ENCODE results near the gene CRP.
"Not testable (repeated sequence)": the region's sequence is repeated elsewhere in the genome, so short reads cannot be mapped to it uniquely, and the experiment has no call there.

Gene CRP

DNA sequence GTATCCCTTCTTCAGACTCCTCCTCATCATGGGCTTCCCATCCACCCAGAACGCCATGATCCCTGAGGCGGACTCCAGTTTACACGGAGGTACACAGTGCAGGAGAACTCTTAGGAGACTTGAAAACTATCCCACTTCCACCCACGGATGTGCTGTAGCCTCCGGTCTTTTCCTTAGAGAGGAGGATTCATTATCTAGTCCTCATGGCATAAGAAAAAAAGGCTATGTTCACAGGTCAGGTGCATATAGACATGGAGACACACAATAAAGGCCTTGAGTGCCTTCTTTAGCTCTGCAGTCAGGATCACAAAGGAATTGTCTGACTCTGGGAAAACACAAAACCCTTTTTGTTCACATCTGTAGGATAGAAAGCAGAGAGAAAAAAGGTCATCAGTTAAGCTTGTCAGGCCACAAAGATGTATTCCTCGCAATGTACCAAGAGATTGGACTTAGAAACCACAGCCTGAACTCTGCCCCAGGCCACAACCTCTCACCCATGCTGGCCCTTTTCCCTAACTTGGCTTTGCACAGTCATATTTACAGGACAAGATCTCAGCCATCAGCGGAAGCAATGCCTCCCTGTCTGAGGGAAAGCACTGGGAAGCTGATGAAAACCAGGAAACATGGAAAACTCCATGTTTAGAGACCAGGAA, 9.0 kb downstream of the CRP start:
- no peak overlapping the region for H3K9ac ChIP-seq
- peaks cover 9% of the 10 kb centered on the region; the same call in 1 of the 2 replicates for H3K4me1 ChIP-seq
- H3K36me3 ChIP-seq: no peaks in the 10 kb centered on the region
- H3K9me3 ChIP-seq: no peaks in the 10 kb centered on the region
- H3K4me3 ChIP-seq: no peak overlapping the region
- no peak for TF ChIP-seq Cebpa-rat (IDR thresholded peaks at IDR 0.05)
- H3K27me3 ChIP-seq: no peaks in the 10 kb centered on the region
- H3K4me2 ChIP-seq: no peak overlapping the region
- H3K27ac ChIP-seq: no peak overlapping the region
- H4K20me1 ChIP-seq: no peaks in the 10 kb centered on the region

DNA sequence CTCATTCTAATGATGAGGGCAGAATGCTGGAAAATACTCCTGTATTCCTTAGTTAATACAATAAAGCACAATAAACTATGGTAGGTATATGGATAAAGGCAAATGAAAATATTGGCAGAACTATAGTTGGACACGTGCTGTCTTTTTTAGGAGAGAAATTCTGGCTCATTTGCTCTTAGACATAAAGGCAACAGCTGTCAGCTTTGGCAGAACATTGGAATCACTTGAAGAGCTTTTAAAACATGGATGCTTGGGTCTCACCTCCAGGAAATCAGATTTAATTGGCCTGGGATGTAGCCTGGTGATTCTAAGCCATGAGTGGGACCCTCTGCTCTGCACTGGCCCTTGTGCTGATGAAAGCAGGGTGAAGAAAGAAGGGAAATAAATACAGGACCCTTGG, 9.9 kb downstream of the CRP start:
- Histone ChIP-seq H3K4me2 (no peak overlapping the region), H3K9ac (no peak overlapping the region), H3K4me1 (peaks cover 9% of the 10 kb centered on the region; the same call in 1 of the 2 replicates), H3K4me3 (no peak overlapping the region), H3K36me3 (no peaks in the 10 kb centered on the region), H3K9me3 (no peaks in the 10 kb centered on the region), H4K20me1 (no peaks in the 10 kb centered on the region), H3K27ac (no peak overlapping the region), H3K27me3 (no peaks in the 10 kb centered on the region)
- TF ChIP-seq Cebpa-rat (IDR thresholded peaks at IDR 0.05): no peak

DNA sequence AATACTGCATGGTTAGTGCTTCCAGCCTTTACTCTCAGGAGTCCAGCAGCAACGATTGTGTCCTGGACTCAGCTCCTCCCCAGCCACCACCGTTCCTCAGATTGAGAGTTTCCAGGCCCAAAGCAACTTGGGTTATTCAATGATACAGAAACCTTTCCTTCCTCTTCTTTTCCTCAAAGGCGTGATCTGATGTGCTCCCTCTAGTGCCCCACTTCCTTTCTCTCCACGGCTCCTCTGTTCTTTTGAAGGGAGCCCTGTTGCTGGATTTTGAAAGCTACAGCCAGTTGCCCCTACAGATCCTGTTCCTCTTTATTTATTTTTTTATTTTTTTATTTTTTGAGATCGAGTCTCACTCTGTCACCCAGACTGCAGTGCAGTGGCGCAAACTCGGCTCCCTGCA, 14.1 kb downstream of the CRP start:
- no peak overlapping the region for H3K4me2 ChIP-seq
- no peak overlapping the region for H3K9ac ChIP-seq
- H3K9me3 ChIP-seq: no peaks in the 10 kb centered on the region
- H3K4me3 ChIP-seq: no peak overlapping the region
- H3K4me1 ChIP-seq: peaks cover 9% of the 10 kb centered on the region; the same call in 1 of the 2 replicates
- H3K27me3 ChIP-seq: no peaks in the 10 kb centered on the region
- H4K20me1 ChIP-seq: no peaks in the 10 kb centered on the region
- TF ChIP-seq Cebpa-rat (IDR thresholded peaks at IDR 0.05): no peak
- H3K27ac ChIP-seq: no peak overlapping the region
- no peaks in the 10 kb centered on the region for H3K36me3 ChIP-seq

DNA sequence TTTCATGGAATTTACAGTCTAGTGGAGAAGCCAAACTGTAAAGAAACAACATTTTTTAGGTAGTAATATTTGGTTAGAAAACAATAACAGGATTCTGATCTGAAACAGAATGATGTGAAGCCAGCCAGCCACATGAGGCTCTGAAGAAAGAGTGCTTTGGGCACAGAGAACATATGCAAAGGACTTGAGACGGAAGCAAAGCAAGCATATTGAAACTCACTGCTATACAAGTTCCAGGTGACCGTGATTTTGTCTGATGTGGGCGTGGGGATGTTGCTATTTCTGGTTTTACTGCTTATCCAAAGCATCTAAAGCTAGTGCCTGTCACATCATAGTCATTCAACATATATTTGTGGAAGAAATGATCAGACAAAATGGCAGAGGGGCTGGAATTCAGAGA, 14.7 kb downstream of the CRP start:
- no peak for TF ChIP-seq Cebpa-rat (IDR thresholded peaks at IDR 0.05)
- Histone ChIP-seq H3K4me1 (peaks cover 9% of the 10 kb centered on the region; the same call in 1 of the 2 replicates), H3K27ac (no peak overlapping the region)

DNA sequence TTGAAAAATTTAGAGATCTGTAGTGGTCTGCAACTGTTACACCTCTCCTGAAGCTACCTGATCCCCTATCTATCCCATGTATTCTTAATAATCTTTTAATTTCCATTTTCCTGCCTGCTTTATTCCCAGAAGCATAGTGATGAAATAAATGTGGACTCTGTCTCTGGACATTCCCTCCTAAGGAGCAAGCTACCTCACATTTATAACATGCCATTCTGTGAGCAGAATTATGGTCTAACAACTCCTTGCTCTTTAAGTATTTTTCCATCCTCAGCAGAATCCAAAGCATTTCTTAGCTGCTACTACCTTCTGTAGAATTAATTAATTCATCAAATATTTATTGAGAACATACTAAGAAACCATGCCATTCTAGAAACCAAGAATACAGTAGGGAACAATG, 15.1 kb downstream of the CRP start:
- H3K9ac ChIP-seq: no peak overlapping the region

More for the DNA sequence above, 14.7 kb downstream of the CRP start:
- Histone ChIP-seq H3K4me3 (no peak overlapping the region), H4K20me1 (no peaks in the 10 kb centered on the region), H3K36me3 (no peaks in the 10 kb centered on the region), H3K9ac (no peak overlapping the region), H3K4me2 (no peak overlapping the region), H3K9me3 (no peaks in the 10 kb centered on the region), H3K27me3 (no peaks in the 10 kb centered on the region)

DNA sequence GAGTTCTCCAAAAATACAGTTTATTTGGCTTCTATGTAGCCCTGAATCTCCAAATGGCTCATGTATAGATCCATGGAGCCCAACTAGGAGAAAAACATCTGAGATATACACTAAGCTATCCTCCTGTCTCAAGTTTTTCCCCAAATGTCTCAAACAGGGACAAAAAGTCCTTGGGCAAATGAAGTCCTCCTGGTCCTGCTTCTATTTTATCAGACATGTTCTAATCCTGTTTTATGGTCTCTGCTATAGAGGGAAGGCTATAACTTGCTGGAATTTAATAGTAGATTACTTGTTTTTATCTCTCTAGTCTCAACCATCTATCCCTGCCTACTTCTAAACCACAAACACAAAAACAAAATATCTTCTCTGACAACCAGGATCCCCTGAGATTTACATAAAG, 26.9 kb downstream of the CRP start:
- H3K36me3 ChIP-seq: no peaks in the 10 kb centered on the region
- H3K9ac ChIP-seq: no peak overlapping the region
- no peaks in the 10 kb centered on the region for H3K27me3 ChIP-seq
- no peak overlapping the region for H3K4me2 ChIP-seq
- no peak overlapping the region for H3K27ac ChIP-seq
- H3K4me1 ChIP-seq: no peaks in the 10 kb centered on the region
- H3K4me3 ChIP-seq: no peak overlapping the region
- TF ChIP-seq Cebpa-rat (IDR thresholded peaks at IDR 0.05): no peak
- no peaks in the 10 kb centered on the region for H4K20me1 ChIP-seq
- no peaks in the 10 kb centered on the region for H3K9me3 ChIP-seq

More for the DNA sequence above, 15.1 kb downstream of the CRP start:
- no peak overlapping the region for H3K4me2 ChIP-seq
- no peaks in the 10 kb centered on the region for H4K20me1 ChIP-seq
- no peak for TF ChIP-seq Cebpa-rat (IDR thresholded peaks at IDR 0.05)
- H3K27me3 ChIP-seq: no peaks in the 10 kb centered on the region
- no peaks in the 10 kb centered on the region for H3K36me3 ChIP-seq
- H3K27ac ChIP-seq: no peak overlapping the region
- H3K9me3 ChIP-seq: no peaks in the 10 kb centered on the region
- H3K4me3 ChIP-seq: no peak overlapping the region
- peaks cover 9% of the 10 kb centered on the region; the same call in 1 of the 2 replicates for H3K4me1 ChIP-seq

DNA sequence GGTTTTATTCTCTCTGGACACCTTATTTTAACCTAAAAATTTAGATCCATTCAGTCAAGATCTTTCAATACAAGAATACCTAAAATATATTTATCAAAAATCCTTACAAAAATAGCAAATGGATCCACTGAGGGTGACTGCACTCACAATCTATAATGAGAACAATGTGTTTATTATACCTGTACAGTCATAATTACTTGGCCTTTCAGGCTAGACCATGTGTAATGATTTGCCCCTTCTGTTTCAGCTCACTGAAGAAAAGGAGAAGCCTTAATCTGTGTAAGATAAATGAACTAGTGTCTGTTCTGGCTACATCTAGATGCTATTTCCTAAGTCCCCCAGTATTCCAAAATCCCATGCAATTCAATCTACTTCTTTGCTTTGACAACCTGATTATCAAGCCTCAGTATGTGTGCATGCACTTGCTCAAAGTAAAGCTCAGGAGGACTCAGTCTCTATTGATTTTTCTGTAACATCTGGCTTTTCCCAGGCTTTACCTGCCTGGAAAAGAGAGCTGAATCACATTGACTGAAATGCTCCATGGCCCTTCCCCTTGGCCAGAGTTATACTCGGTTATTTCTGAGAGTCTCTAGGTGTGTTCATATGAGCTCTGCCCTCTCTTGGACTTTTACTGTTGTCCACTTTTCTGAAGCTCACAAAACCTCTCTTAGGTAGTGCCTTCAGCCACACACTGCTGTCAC, 27.6 kb downstream of the CRP start:
- no peaks in the 10 kb centered on the region for H3K9me3 ChIP-seq

DNA sequence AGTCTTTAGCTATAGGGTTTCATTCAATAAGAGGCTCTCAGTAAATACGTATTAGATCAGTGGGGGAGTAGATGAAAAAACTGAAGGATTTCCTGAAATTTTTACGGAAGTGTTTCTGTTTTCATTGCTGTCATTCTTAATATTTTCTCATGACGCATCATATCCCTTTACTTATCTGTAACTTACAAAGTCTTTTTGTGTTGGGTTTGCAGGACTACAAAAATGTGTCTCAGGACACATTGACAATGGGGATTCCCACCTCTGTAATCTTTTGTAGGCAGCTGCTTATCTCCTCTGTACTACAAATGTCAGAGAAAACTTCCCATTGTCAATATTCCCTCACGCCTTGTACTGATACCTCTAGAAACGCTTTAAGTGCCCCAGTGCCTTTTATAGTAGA, 35.5 kb downstream of the CRP start:
- H3K4me1 ChIP-seq: no peaks in the 10 kb centered on the region
- H3K27me3 ChIP-seq: no peaks in the 10 kb centered on the region
- no peak overlapping the region for H3K4me2 ChIP-seq
- H3K9ac ChIP-seq: no peak overlapping the region
- no peak overlapping the region for H3K27ac ChIP-seq
- H3K36me3 ChIP-seq: no peaks in the 10 kb centered on the region
- H4K20me1 ChIP-seq: no peaks in the 10 kb centered on the region
- H3K4me3 ChIP-seq: no peak overlapping the region
- TF ChIP-seq Cebpa-rat (IDR thresholded peaks at IDR 0.05): no peak
- no peaks in the 10 kb centered on the region for H3K9me3 ChIP-seq

More for the DNA sequence above, 27.6 kb downstream of the CRP start:
- H3K4me3 ChIP-seq: no peak overlapping the region
- no peak overlapping the region for H3K9ac ChIP-seq
- no peaks in the 10 kb centered on the region for H3K4me1 ChIP-seq
- TF ChIP-seq Cebpa-rat (IDR thresholded peaks at IDR 0.05): no peak
- no peaks in the 10 kb centered on the region for H3K36me3 ChIP-seq
- no peak overlapping the region for H3K4me2 ChIP-seq
- no peak overlapping the region for H3K27ac ChIP-seq
- no peaks in the 10 kb centered on the region for H3K27me3 ChIP-seq
- H4K20me1 ChIP-seq: no peaks in the 10 kb centered on the region

DNA sequence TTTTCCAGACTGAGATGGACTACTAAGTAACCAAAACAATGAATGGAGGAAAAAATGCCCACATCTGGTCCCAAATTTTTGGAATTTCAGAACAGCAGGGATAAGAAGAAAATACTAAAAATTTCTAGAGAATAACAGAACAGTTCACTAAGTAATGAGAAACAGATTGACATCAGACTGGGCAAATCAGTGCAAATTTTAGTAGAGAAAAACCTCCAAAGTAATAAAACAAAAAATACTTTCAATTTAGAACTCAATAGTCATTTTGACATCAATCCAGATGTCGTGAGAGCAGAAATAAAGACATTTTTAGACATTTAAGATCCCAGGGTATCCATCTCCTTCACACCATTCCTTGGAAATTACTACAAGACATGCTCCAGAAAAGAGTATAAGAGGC, 39.3 kb downstream of the CRP start:
- no peak overlapping the region for H3K4me3 ChIP-seq
- H3K4me2 ChIP-seq: no peak overlapping the region
- no peaks in the 10 kb centered on the region for H3K27me3 ChIP-seq
- H3K9me3 ChIP-seq: no peaks in the 10 kb centered on the region
- no peaks in the 10 kb centered on the region for H4K20me1 ChIP-seq
- H3K27ac ChIP-seq: no peak overlapping the region
- H3K4me1 ChIP-seq: no peaks in the 10 kb centered on the region
- no peaks in the 10 kb centered on the region for H3K36me3 ChIP-seq
- TF ChIP-seq Cebpa-rat (IDR thresholded peaks at IDR 0.05): no peak
- no peak overlapping the region for H3K9ac ChIP-seq

DNA sequence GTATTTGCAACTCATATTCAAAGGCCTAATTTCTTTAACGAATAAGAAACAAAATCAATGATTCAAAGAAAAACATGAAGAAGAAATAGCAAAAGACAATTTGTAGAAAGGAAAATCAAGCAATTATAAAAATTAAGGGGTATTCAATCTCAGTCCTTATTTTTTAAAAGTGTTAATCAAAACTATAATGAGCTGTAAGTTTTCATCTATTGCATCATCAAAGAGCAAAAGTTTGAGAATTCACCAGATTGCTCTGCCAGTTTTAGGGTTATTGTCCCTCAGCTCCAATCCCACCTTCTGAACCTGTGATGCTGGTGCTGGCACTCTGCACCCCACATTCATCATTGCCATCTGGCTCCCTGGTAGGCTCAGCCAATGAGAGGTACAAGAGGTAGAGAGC, 42.0 kb downstream of the CRP start:
- not testable (repeated sequence) for H3K27ac ChIP-seq, H3K9me3 ChIP-seq, H3K4me2 ChIP-seq, H3K4me1 ChIP-seq, H3K27me3 ChIP-seq, H3K36me3 ChIP-seq, H3K4me3 ChIP-seq, H3K9ac ChIP-seq, H4K20me1 ChIP-seq
- 0 out of 2 replicates have a peak, but pooled peaks have one; percentile 10 for TF ChIP-seq Cebpa-rat (IDR thresholded peaks at IDR 0.05)
